A673 (cell line): Measurements from ENCODE around the gene LCLAT1. TPM values are rescaled to one million over a fixed set of nuclear protein-coding genes. Genes with fewer than 3 reads are reported as not detected.

ENCODE experiments used
- BruUV-seq: library from RNA; stranded (reverse); fragments of 400-500 nt; replicated peaks from 2 replicates; lab custom pipeline; 2021; lab: Mats Ljungman, UMichigan
- CTCF ChIA-PET: fragments of 300-600 bp; sonication (Branson Sonifier 250); formaldehyde crosslinking; loops from one replicate; lab custom pipeline; 2022; ENCODE audit warnings: antibody characterized with exemption; lab: Charles Lee
- POLR2A ChIA-PET: fragments of 300-600 bp; sonication (Branson Sonifier 250); formaldehyde crosslinking; loops from one replicate; lab custom pipeline; 2022; ENCODE audit warnings: antibody characterized with exemption; ENCODE audit not compliant: low non-redundant PET; lab: Charles Lee
- DNase-seq: peaks from one replicate; pipeline ENCODE4 v3.0.0-alpha.2; 2015; ENCODE audit warnings: low spot score
- H3K27ac ChIP-seq: fragments of 200-600 bp; sonication (generic); 2 replicates; pipeline ENCODE4 v1.5.1; 2016; ENCODE audit warnings: mixed run types, low read depth, mild to moderate bottlenecking, mixed read lengths, antibody characterized with exemption, low read length; ENCODE audit not compliant: poor library complexity, severe bottlenecking
- H3K27me3 ChIP-seq: fragments of 200-600 bp; sonication (generic); replicated peaks from 2 replicates; pipeline ENCODE4 v1.6.1; 2017; ENCODE audit warnings: mixed run types, low read depth, mild to moderate bottlenecking, mixed read lengths, antibody characterized with exemption, low read length; ENCODE audit not compliant: insufficient read depth, poor library complexity
- H3K36me3 ChIP-seq: fragments of 200-600 bp; sonication (generic); 2 replicates; pipeline ENCODE4 v1.6.1; 2016; ENCODE audit warnings: mixed run types, mild to moderate bottlenecking, mixed read lengths, antibody characterized with exemption, low read length; ENCODE audit not compliant: insufficient read depth, poor library complexity, severe bottlenecking
- H3K4me1 ChIP-seq: fragments of 200-600 bp; sonication (generic); 2 replicates; pipeline ENCODE4 v1.6.1; 2017; ENCODE audit warnings: mixed run types, mild to moderate bottlenecking, mixed read lengths, antibody characterized with exemption, low read length; ENCODE audit not compliant: insufficient read depth, poor library complexity, severe bottlenecking
- H3K4me3 ChIP-seq: fragments of 200-600 bp; sonication (generic); 2 replicates; pipeline ENCODE4 v1.5.1; 2016; ENCODE audit warnings: low read depth, mixed run types, mild to moderate bottlenecking, mixed read lengths, low read length; ENCODE audit not compliant: poor library complexity, severe bottlenecking
- H3K9me3 ChIP-seq: fragments of 200-600 bp; sonication (generic); 2 replicates; pipeline ENCODE4 v1.6.1; 2016; ENCODE audit warnings: mixed run types, low read depth, mild to moderate bottlenecking, mixed read lengths, antibody characterized with exemption, low read length; ENCODE audit not compliant: poor library complexity, severe bottlenecking
- EZH2 ChIP-seq: fragments of 200-600 bp; sonication (generic); IDR thresholded peaks from 2 replicates; pipeline ENCODE4 v1.6.1; 2017; ENCODE audit warnings: borderline replicate concordance, low read depth, mild to moderate bottlenecking, mixed read lengths, antibody characterized with exemption, low read length; ENCODE audit not compliant: poor library complexity, severe bottlenecking
- intact Hi-C: fragments of 100-400 bp; cut with micrococcal nuclease; formaldehyde crosslinking; loops from one replicate; pipeline ENCODE4 v1.10.0; 2022; ENCODE audit not compliant: unreplicated experiment
- total RNA-seq: library from RNA; stranded (reverse); gene quantifications from 2 replicates; pipeline ENCODE4 v1.2.3, GENCODE V29; 2021
- TF ChIP-seq, protein P1 (sequence below): fragments of 300-800, 200-600 bp; sonication (generic); conservative IDR thresholded peaks from 2 replicates; pipeline ENCODE4 v1.5.1; 2017; ENCODE audit warnings: low read depth, mild to moderate bottlenecking, antibody characterized with exemption, low read length, moderate library complexity, mixed read lengths

LCLAT1 gene
- total RNA-seq, 1 experiment from 2014 or later = 35.3 TPM

DNA sequence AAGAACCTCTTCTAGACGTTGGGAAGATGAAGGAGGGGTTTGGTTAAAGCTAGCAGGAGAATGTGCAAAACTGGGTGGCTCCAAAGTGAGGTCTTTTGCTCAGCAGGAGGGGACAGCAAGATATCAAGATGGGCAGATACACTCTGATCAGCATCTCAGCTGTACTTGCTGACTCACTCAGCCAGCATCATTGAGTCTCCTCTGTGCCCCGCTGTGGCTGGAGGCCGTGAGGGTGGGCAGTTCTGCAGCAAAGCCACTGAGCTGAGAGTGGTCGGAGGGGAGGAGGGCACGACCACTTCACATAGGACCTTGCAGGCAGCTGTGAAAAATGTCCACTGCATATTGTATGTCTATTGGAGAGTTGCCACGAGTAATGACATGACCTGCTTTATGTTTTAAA is 208.2 kb downstream of the LCLAT1 start:
- Histone ChIP-seq H3K36me3 (no peaks in the 10 kb centered on the region), H3K4me1 (no peaks in the 10 kb centered on the region), H3K9me3 (no peaks in the 10 kb centered on the region), H3K27ac (no peak overlapping the region), H3K4me3 (no peak overlapping the region), H3K27me3 (no peaks in the 10 kb centered on the region)
- no TSS peak for BruUV-seq
- TF ChIP-seq, protein P1, sequence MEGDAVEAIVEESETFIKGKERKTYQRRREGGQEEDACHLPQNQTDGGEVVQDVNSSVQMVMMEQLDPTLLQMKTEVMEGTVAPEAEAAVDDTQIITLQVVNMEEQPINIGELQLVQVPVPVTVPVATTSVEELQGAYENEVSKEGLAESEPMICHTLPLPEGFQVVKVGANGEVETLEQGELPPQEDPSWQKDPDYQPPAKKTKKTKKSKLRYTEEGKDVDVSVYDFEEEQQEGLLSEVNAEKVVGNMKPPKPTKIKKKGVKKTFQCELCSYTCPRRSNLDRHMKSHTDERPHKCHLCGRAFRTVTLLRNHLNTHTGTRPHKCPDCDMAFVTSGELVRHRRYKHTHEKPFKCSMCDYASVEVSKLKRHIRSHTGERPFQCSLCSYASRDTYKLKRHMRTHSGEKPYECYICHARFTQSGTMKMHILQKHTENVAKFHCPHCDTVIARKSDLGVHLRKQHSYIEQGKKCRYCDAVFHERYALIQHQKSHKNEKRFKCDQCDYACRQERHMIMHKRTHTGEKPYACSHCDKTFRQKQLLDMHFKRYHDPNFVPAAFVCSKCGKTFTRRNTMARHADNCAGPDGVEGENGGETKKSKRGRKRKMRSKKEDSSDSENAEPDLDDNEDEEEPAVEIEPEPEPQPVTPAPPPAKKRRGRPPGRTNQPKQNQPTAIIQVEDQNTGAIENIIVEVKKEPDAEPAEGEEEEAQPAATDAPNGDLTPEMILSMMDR = no peak
- TF ChIP-seq EZH2 = no peak
- intact Hi-C loops = no loop called here
- no peak for DNase-seq
- CTCF ChIA-PET = no interaction called here
- POLR2A ChIA-PET = no interaction called here

DNA sequence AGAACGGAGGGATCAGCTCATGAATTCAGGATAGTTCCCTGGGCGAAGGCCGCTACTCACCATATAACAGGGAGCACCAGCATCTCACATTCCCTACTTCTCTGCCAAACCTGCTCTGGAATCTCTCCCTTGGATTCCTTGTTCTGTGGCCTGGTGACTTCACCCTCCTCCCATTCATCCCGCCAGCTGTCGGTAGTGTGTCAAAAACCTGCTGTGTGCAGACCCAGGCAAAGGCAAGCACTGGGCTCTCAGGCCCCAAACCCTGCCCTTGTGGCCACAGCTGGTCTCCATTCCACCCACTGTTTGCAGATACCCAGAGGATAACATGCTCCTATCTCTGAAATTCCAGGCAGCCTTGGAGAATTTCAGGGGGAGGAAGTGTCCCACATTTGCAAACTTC is 208.6 kb downstream of the LCLAT1 start:
- no peak overlapping the region for H3K4me3 ChIP-seq
- H3K27ac ChIP-seq = no peak overlapping the region
- no TSS peak for BruUV-seq
- no peaks in the 10 kb centered on the region for H3K36me3 ChIP-seq
- ChIA-PET POLR2A (no interaction called here), CTCF (no interaction called here)
- intact Hi-C loops = no loop called here
- H3K27me3 ChIP-seq = no peaks in the 10 kb centered on the region
- no peaks in the 10 kb centered on the region for H3K4me1 ChIP-seq
- H3K9me3 ChIP-seq = no peaks in the 10 kb centered on the region
- no peak for TF ChIP-seq EZH2
- TF ChIP-seq, protein P1 = no peak
- DNase-seq = no peak

- CTCF ChIA-PET = interaction anchor here (0.5 kb wide), 1 partner anchor 30 kb away, joined by 5 read pairs; no protein-coding TSS in a partner anchor
- H3K27me3 ChIP-seq = no peaks in the 10 kb centered on the region
- POLR2A ChIA-PET = no interaction called here
- no peaks in the 10 kb centered on the region for H3K36me3 ChIP-seq
- H3K9me3 ChIP-seq = no peaks in the 10 kb centered on the region
- no peak for DNase-seq
- H3K27ac ChIP-seq = no peak overlapping the region
- H3K4me3 ChIP-seq = no peak overlapping the region
- H3K4me1 ChIP-seq = no peaks in the 10 kb centered on the region
- intact Hi-C loops = no loop called here
- no TSS peak for BruUV-seq
- TF ChIP-seq, protein P1 = no peak
- TF ChIP-seq EZH2 = no peak
These were observed 209.0 kb downstream of the LCLAT1 start for GRCh38 chr2:30656079-30656478.
